ENCODE measurements around the gene ITGB4.

DNA sequence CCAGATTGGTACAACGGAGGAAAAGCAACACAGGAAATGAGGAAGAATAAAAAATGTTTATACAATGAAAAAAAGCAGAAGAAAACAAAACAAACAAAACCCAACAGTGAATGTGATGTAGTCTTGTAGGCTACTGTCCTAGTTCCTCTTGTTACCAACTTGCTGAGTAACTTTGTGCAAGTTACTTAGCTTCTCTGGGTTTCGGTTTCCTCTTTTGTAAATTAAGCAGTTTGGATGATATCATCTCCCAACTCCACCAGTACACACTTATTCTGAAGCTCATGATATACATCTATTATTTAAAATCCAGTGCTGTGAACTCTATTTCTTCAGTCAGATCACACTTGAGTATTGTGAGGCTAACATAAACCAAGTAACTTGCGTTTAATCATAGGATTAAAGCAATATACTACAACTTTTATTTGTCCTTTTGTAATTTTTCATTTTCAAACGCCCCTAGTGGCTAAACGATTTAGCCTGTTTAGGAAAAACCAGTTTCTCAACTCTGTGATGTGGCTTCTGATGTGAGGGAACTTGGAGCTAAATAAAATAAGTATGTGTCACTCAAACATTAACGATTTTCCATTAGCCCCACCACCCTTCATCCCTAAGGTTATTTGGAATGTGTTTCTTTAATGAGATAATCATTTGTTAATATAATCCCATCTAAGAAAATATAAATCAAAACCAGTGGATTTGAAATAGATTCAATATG lies 62.0 kb downstream of the ITGB4 start:
- TF ChIP-seq POLR2A (IDR thresholded peaks at IDR 0.05) = no peak
- TF ChIP-seq, protein P1, sequence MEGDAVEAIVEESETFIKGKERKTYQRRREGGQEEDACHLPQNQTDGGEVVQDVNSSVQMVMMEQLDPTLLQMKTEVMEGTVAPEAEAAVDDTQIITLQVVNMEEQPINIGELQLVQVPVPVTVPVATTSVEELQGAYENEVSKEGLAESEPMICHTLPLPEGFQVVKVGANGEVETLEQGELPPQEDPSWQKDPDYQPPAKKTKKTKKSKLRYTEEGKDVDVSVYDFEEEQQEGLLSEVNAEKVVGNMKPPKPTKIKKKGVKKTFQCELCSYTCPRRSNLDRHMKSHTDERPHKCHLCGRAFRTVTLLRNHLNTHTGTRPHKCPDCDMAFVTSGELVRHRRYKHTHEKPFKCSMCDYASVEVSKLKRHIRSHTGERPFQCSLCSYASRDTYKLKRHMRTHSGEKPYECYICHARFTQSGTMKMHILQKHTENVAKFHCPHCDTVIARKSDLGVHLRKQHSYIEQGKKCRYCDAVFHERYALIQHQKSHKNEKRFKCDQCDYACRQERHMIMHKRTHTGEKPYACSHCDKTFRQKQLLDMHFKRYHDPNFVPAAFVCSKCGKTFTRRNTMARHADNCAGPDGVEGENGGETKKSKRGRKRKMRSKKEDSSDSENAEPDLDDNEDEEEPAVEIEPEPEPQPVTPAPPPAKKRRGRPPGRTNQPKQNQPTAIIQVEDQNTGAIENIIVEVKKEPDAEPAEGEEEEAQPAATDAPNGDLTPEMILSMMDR (IDR thresholded peaks at IDR 0.05) = peak; percentile 71 to 85 (median 74)
